Tibial nerve (tissue), 4 donors: ENCODE results near the gene ABHD13. TPM values are rescaled to one million over a fixed set of nuclear protein-coding genes. Genes with fewer than 3 reads are reported as not detected.

ENCODE experiments used
- DNase-seq, 2 donors: peaks; one replicate each; pipeline ENCODE4 v3.0.0-alpha.2; 2019; ENCODE audit warnings: low spot score in 2 of 2
- H3K27ac ChIP-seq, 4 donors: fragments of 200-600 bp; sonication (generic) in 3 of 4; one replicate each; pipeline ENCODE4 v1.5.1; 2017 to 2019; ENCODE audit warnings: mild to moderate bottlenecking in 1 of 4
- H3K27me3 ChIP-seq, 2 donors: fragments of 200-600 bp; sonication (generic) in 1 of 2; one replicate each; pipeline versions ENCODE4 v1.5.1 to v1.6.0; 2017 to 2019
- H3K36me3 ChIP-seq, 3 donors: fragments of 200-600 bp; sonication (generic); one replicate each; pipeline ENCODE4 v1.5.1; 2018 to 2019
- H3K4me1 ChIP-seq, 4 donors: fragments of 200-600 bp; sonication (generic) in 3 of 4; one replicate each; pipeline ENCODE4 v1.5.1; 2017 to 2019
- H3K4me3 ChIP-seq, 4 donors: fragments of 200-600 bp; sonication (generic) in 3 of 4; one replicate each; pipeline ENCODE4 v1.5.1; 2017 to 2019; ENCODE audit warnings: mild to moderate bottlenecking in 1 of 4, moderate library complexity in 1 of 4
- H3K9me3 ChIP-seq, 4 donors: fragments of 200-600 bp; sonication (generic) in 3 of 4; one replicate each; pipeline ENCODE4 v1.5.1; 2017 to 2019
- CTCF ChIP-seq, 5 experiments: fragments of 200-600 bp in 3 of 5; fragments of 450-650 bp in 2 of 5; sonication (generic) in 3 of 5; IDR thresholded peaks; one replicate each; pipeline ENCODE4 v1.5.1; 2016 to 2019; ENCODE audit warnings: antibody characterized with exemption in 5 of 5, mild to moderate bottlenecking in 3 of 5, moderate library complexity in 2 of 5
- EP300 ChIP-seq, 2 donors: sonication (generic); formaldehyde crosslinking; IDR thresholded peaks; one replicate each; pipeline ENCODE4 v1.6.1; 2017; ENCODE audit warnings: antibody characterized with exemption in 2 of 2, mild to moderate bottlenecking in 1 of 2
- POLR2A ChIP-seq, 2 donors: fragments of 450-650 bp; IDR thresholded peaks; one replicate each; pipeline ENCODE4 v1.6.1; 2017; ENCODE audit warnings: antibody characterized with exemption in 2 of 2, mild to moderate bottlenecking in 2 of 2, moderate library complexity in 2 of 2
- WGBS, 2 donors: methylation state at CpG; one replicate each; pipeline ENCODE4 v1.1.5; 2018; 5-methylcytosine and 5-hydroxymethylcytosine counted together
- total RNA-seq, 4 donors: library from RNA; depleted of rRNA; stranded (reverse); fragments of >200 nt; gene quantifications; one replicate each; pipeline ENCODE4 v1.1.0, GENCODE V29; 2016

ABHD13 gene
- total RNA-seq, 4 donors from 2014 or later: 7.2 to 11.0 (median 9.0) TPM

- 46 to 53% methylated on average over 1 of the region's 1 CpG for WGBS, 2 donors
- no peak overlapping the region for H3K27ac ChIP-seq
- no peaks in the 10 kb centered on the region for H3K4me1 ChIP-seq
- no peak overlapping the region for H3K4me3 ChIP-seq
- H3K36me3 ChIP-seq: no peaks in the 10 kb centered on the region
- DNase-seq: no peak
- peaks cover 0 to 18% (median 1%) of the 10 kb centered on the region in 4 donors for H3K9me3 ChIP-seq
- TF ChIP-seq EP300 (IDR thresholded peaks at IDR 0.05) (no peak), POLR2A (IDR thresholded peaks at IDR 0.05) (no peak), CTCF (IDR thresholded peaks at IDR 0.05) (no peak)
- H3K27me3 ChIP-seq: no peaks in the 10 kb centered on the region
These were observed 23.0 kb upstream of the ABHD13 start for GRCh38 chr13:108195146-108195545.

- Histone ChIP-seq H3K4me3 (no peak overlapping the region), H3K27ac (no peak overlapping the region), H3K27me3 (no peaks in the 10 kb centered on the region), H3K9me3 (peaks cover 0 to 18% (median 1%) of the 10 kb centered on the region in 4 donors), H3K4me1 (no peaks in the 10 kb centered on the region), H3K36me3 (no peaks in the 10 kb centered on the region)
- no peak for DNase-seq
- no peak for TF ChIP-seq POLR2A (IDR thresholded peaks at IDR 0.05)
- TF ChIP-seq EP300 (IDR thresholded peaks at IDR 0.05): no peak
- no peak for TF ChIP-seq CTCF (IDR thresholded peaks at IDR 0.05)
- WGBS, 2 donors: 84 to 95% methylated on average over 5 of the region's 5 CpGs
These were observed 22.3 kb upstream of the ABHD13 start for GRCh38 chr13:108195861-108196260.

- Histone ChIP-seq H3K27ac (no peak overlapping the region), H3K27me3 (no peaks in the 10 kb centered on the region), H3K4me1 (no peaks in the 10 kb centered on the region), H3K4me3 (no peak overlapping the region), H3K9me3 (no peaks in the 10 kb centered on the region), H3K36me3 (no peaks in the 10 kb centered on the region)
- 79 to 88% methylated on average over 1 of the region's 1 CpG for WGBS, 2 donors
- no peak for DNase-seq
- TF ChIP-seq EP300 (IDR thresholded peaks at IDR 0.05): no peak
- no peak for TF ChIP-seq CTCF (IDR thresholded peaks at IDR 0.05)
- no peak for TF ChIP-seq POLR2A (IDR thresholded peaks at IDR 0.05)
These were observed 17.3 kb upstream of the ABHD13 start for GRCh38 chr13:108200781-108201398.

GRCh38 chr13:108210551-108210950 lies 7.6 kb upstream of the ABHD13 start:
- Histone ChIP-seq H3K4me1 (peaks cover 0 to 14% (median 2%) of the 10 kb centered on the region in 4 donors), H3K27ac (no peak overlapping the region), H3K4me3 (no peak overlapping the region), H3K9me3 (peaks cover 0 to 4% (median 0%) of the 10 kb centered on the region in 4 donors), H3K36me3 (peaks cover 0 to 30% (median 0%) of the 10 kb centered on the region in 3 donors), H3K27me3 (no peaks in the 10 kb centered on the region)
- TF ChIP-seq CTCF (IDR thresholded peaks at IDR 0.05): no peak
- TF ChIP-seq EP300 (IDR thresholded peaks at IDR 0.05): no peak
- TF ChIP-seq POLR2A (IDR thresholded peaks at IDR 0.05): no peak
- WGBS, 2 donors: 67 to 78% methylated on average over 2 of the region's 2 CpGs
- DNase-seq: no peak

GRCh38 chr13:108212886-108213285 lies 5.3 kb upstream of the ABHD13 start:
- 81 to 90% methylated on average over 4 of the region's 4 CpGs for WGBS, 2 donors
- peaks cover 0 to 4% (median 0%) of the 10 kb centered on the region in 4 donors for H3K9me3 ChIP-seq
- no peak overlapping the region for H3K27ac ChIP-seq
- no peaks in the 10 kb centered on the region for H3K27me3 ChIP-seq
- H3K36me3 ChIP-seq: peaks cover 0 to 30% (median 0%) of the 10 kb centered on the region in 3 donors
- peaks cover 0 to 36% (median 17%) of the 10 kb centered on the region in 4 donors for H3K4me1 ChIP-seq
- no peak for DNase-seq
- no peak for TF ChIP-seq EP300 (IDR thresholded peaks at IDR 0.05)
- no peak for TF ChIP-seq CTCF (IDR thresholded peaks at IDR 0.05)
- no peak for TF ChIP-seq POLR2A (IDR thresholded peaks at IDR 0.05)
- H3K4me3 ChIP-seq: no peak overlapping the region
